B cell (primary cell): ENCODE results near the gene ABCC1. TPM values are rescaled to one million over a fixed set of nuclear protein-coding genes. Genes with fewer than 3 reads are reported as not detected.
A peak's percentile ranks its signal among the peaks of the same experiment; 100 is the strongest.

Experiments
- ATAC-seq: fragments of 200-7000 bp; cut with Tn5 transposase; one replicate; pipeline ENCODE4 v1.10.0; 2021; ENCODE audit warnings: low read depth, mild to moderate bottlenecking, moderate number of reproducible peaks, moderate library complexity
- CTCF ChIA-PET: fragments of 350-600 bp; sonication (Branson Sonifier 250); formaldehyde crosslinking; loops from one replicate; lab custom pipeline; 2021; ENCODE audit warnings: antibody characterized with exemption, inconsistent platforms; lab: Charles Lee
- POLR2A ChIA-PET: fragments of 350-600 bp; sonication (Branson Sonifier 250); formaldehyde crosslinking; loops from one replicate; lab custom pipeline; 2021; ENCODE audit warnings: antibody characterized with exemption; lab: Charles Lee
- DNase-seq: peaks from one replicate; pipeline ENCODE4 v3.0.0; 2013
- H2AFZ ChIP-seq: 2 replicates; pipeline ENCODE4 v1.6.1; 2012; ENCODE audit warnings: mild to moderate bottlenecking, low read depth, low read length; ENCODE audit not compliant: insufficient read depth, poor library complexity, severe bottlenecking
- H3K27ac ChIP-seq, 2 donors: 1 replicate in 1 of 2; 2 replicates in 1 of 2; pipeline ENCODE4 v1.5.1; 2012 to 2013; ENCODE audit warnings: low read length in 2 of 2, mild to moderate bottlenecking in 2 of 2, moderate library complexity in 1 of 2
- H3K27me3 ChIP-seq, 4 experiments: fragments of 200-600 bp in 1 of 4; sonication (generic) in 1 of 4; replicated peaks in 1 of 4; 1 replicate in 2 of 4; 2 replicates in 2 of 4; pipeline versions ENCODE4 v1.6.1 to v1.7.0; 2013 to 2016; ENCODE audit warnings: low read length in 3 of 4, mild to moderate bottlenecking in 2 of 4, mixed read lengths in 1 of 4, moderate library complexity in 1 of 4; ENCODE audit not compliant: insufficient read depth in 4 of 4, control insufficient read depth in 3 of 4; ENCODE audit errors: control extremely low read depth in 1 of 4
- H3K36me3 ChIP-seq, 2 experiments: replicated peaks in 1 of 2; 1 replicate in 1 of 2; 2 replicates in 1 of 2; pipeline versions ENCODE4 v1.6.1 to v1.7.1; 2013; ENCODE audit warnings: low read length in 1 of 2; ENCODE audit not compliant: insufficient read depth in 2 of 2, control insufficient read depth in 1 of 2; ENCODE audit errors: control extremely low read depth in 1 of 2, extremely low read depth in 1 of 2
- H3K4me1 ChIP-seq, 2 donors: fragments of 200-600 bp in 1 of 2; sonication (generic) in 1 of 2; 1 replicate in 1 of 2; 2 replicates in 1 of 2; pipeline versions ENCODE4 v1.5.1 to v1.6.1; 2013 to 2017; ENCODE audit warnings: low read length in 2 of 2; ENCODE audit not compliant: control insufficient read depth in 2 of 2, insufficient read depth in 2 of 2
- H3K4me2 ChIP-seq: replicated peaks from 2 replicates; pipeline ENCODE3; 2012; ENCODE audit warnings: mild to moderate bottlenecking, low read depth, low read length; ENCODE audit not compliant: poor library complexity, severe bottlenecking
- H3K4me3 ChIP-seq, 5 experiments: fragments of 200-600 bp in 1 of 5; sonication (generic) in 1 of 5; 1 replicate in 3 of 5; 2 replicates in 2 of 5; pipeline versions ENCODE4 v1.5.1 to v1.7.0; 2011 to 2016; ENCODE audit warnings: low read length in 4 of 5, mild to moderate bottlenecking in 4 of 5, low read depth in 2 of 5, control low read depth in 1 of 5, moderate library complexity in 1 of 5; ENCODE audit not compliant: insufficient read depth in 1 of 5; ENCODE audit errors: control extremely low read depth in 1 of 5, extremely low read depth in 1 of 5
- H3K79me2 ChIP-seq: fragments of 200-600 bp; sonication (generic); one replicate; pipeline ENCODE4 v1.6.0; 2016; ENCODE audit warnings: low read length; ENCODE audit not compliant: control insufficient read depth, insufficient read depth
- H3K9ac ChIP-seq: fragments of 200-600 bp; sonication (generic); 2 replicates; pipeline ENCODE4 v1.6.1; 2017; ENCODE audit warnings: mild to moderate bottlenecking, low read length, moderate library complexity
- H3K9me3 ChIP-seq, 3 donors: one replicate each; pipeline versions ENCODE4 v1.6.1 to v1.7.1; 2013; ENCODE audit warnings: low read length in 2 of 3; ENCODE audit not compliant: control insufficient read depth in 2 of 3, insufficient read depth in 1 of 3; ENCODE audit errors: control extremely low read depth in 1 of 3
- H4K20me1 ChIP-seq: 2 replicates; pipeline ENCODE4 v1.6.0; 2012; ENCODE audit warnings: mild to moderate bottlenecking, low read length; ENCODE audit not compliant: insufficient read depth, control insufficient read depth, poor library complexity, severe bottlenecking
- H3K27ac Mint-ChIP-seq: one replicate; pipeline ENCODE4 v1.8.0; 2021; ENCODE audit warnings: mixed read lengths
- H3K27me3 Mint-ChIP-seq: one replicate; pipeline ENCODE4 v1.8.0; 2021; ENCODE audit warnings: mixed read lengths
- H3K4me1 Mint-ChIP-seq: one replicate; pipeline ENCODE4 v1.8.0; 2021; ENCODE audit warnings: mixed read lengths
- H3K4me3 Mint-ChIP-seq: one replicate; pipeline ENCODE4 v1.8.0; 2021; ENCODE audit warnings: mixed read lengths
- H3K9me3 Mint-ChIP-seq: one replicate; pipeline ENCODE4 v1.8.0; 2022; ENCODE audit warnings: mixed read lengths; ENCODE audit not compliant: insufficient read depth
- CTCF ChIP-seq: fragments of 200-600 bp; IDR thresholded peaks from one replicate; pipeline ENCODE4 v1.8.0; 2022; ENCODE audit warnings: antibody characterized with exemption, mild to moderate bottlenecking
- EZH2 ChIP-seq: IDR thresholded peaks from 2 replicates; pipeline ENCODE4 v1.6.1; 2012; ENCODE audit warnings: borderline replicate concordance, low read depth, mild to moderate bottlenecking, moderate library complexity, low read length; ENCODE audit not compliant: insufficient read depth, poor library complexity, severe bottlenecking
- WGBS: methylation state at CpG from one replicate; pipeline ENCODE4 v1.1.5; 2013; ENCODE audit warnings: missing lambda C conversion rate; ENCODE audit not compliant: insufficient coverage; 5-methylcytosine and 5-hydroxymethylcytosine counted together
- intact Hi-C: fragments of 100-400 bp; cut with micrococcal nuclease; formaldehyde crosslinking; loops from one replicate; pipeline ENCODE4 v1.10.0; 2022
- polyA plus RNA-seq: library from polyadenylated mRNA; depleted of rRNA; stranded (reverse); fragments of >200 nt; gene quantifications from 2 replicates; pipeline ENCODE4 v1.2.3, GENCODE V29; 2012
- total RNA-seq, 2 donors: library from RNA; stranded (reverse); fragments of 120-200 nt in 1 of 2; gene quantifications; 1 replicate in 1 of 2; 2 replicates in 1 of 2; pipeline versions ENCODE4 v1.2.3 to v1.2.4, GENCODE V29; 2013 to 2022

The ABCC1 gene
- total and polyA plus RNA-seq, 2 donors (not counting 1 experiment from before 2014, with no cell fraction given): 21.8 to 73.0 TPM

- TF ChIP-seq CTCF (no peak), EZH2 (no peak)
- Mint-ChIP-seq H3K27me3 (no peaks in the 10 kb centered on the region), H3K4me3 (peak overlapping the region; percentile 29), H3K4me1 (peaks cover 28% of the 10 kb centered on the region), H3K9me3 (no peaks in the 10 kb centered on the region), H3K27ac (peak overlapping the region; percentile 78)
- CTCF ChIA-PET: interaction anchor here (0.5 kb wide), 1 partner anchor 77 kb away, joined by 3 read pairs; no protein-coding TSS in a partner anchor
- Histone ChIP-seq H3K27ac (peak overlapping the region in 1 of 2 donors; percentile 4), H2AFZ (no peak overlapping the region), H3K79me2 (no peaks in the 10 kb centered on the region), H3K9me3 (no peaks in the 10 kb centered on the region), H3K27me3 (no peaks in the 10 kb centered on the region), H3K9ac (no peak overlapping the region), H3K36me3 (peaks cover 0 to 48% of the 10 kb centered on the region in 2 experiments), H3K4me1 (peaks cover 9 to 29% of the 10 kb centered on the region in 2 donors), H3K4me3 (no peak overlapping the region), H4K20me1 (no peaks in the 10 kb centered on the region), H3K4me2 (peak overlapping the region; percentile 28)
- intact Hi-C loops: no loop called here
- WGBS: 64% methylated on average over 12 of the region's 19 CpGs
- ATAC-seq (no peak), DNase-seq (no peak)
- POLR2A ChIA-PET: interaction anchor here (0.6 kb wide), 1 partner anchor 559 kb away, joined by 4 read pairs; no protein-coding TSS in a partner anchor
Measured at GRCh38 chr16:16073891-16074881, 124.8 kb downstream of the ABCC1 start.
